SK-N-MC (cell line): ENCODE results near the gene OAS3.
"Not testable (repeated sequence)": the region's sequence is repeated elsewhere in the genome, so short reads cannot be mapped to it uniquely, and the experiment has no call there.

Source experiments
- DNase-seq: peaks from one replicate; pipeline ENCODE4 v3.0.0-alpha.2; 2011; ENCODE audit warnings: low read depth, low spot score
- H3K27ac ChIP-seq: fragments of 200-600 bp; sonication (generic); 2 replicates; pipeline ENCODE4 v1.5.1; 2016; ENCODE audit warnings: mixed run types
- H3K36me3 ChIP-seq: fragments of 200-600 bp; sonication (generic); 2 replicates; pipeline ENCODE4 v1.6.1; 2017; ENCODE audit warnings: antibody characterized with exemption, low read length, mixed read lengths; ENCODE audit not compliant: insufficient read depth
- H3K4me3 ChIP-seq: fragments of 200-600 bp; sonication (generic); 2 replicates; pipeline ENCODE4 v1.5.1; 2016
- H3K9ac ChIP-seq: fragments of 200-600 bp; sonication (generic); 2 replicates; pipeline ENCODE4 v1.8.0; 2017; ENCODE audit warnings: mixed run types, mixed read lengths; ENCODE audit not compliant: insufficient read length
- H3K9me3 ChIP-seq: fragments of 200-600 bp; sonication (generic); 2 replicates; pipeline ENCODE4 v1.6.1; 2017; ENCODE audit warnings: low read depth, mild to moderate bottlenecking, antibody characterized with exemption, low read length, moderate library complexity, mixed read lengths
- EZH2 ChIP-seq: fragments of 200-600 bp; sonication (generic); IDR thresholded peaks from one replicate; pipeline ENCODE4 v1.6.1; 2017; ENCODE audit warnings: antibody characterized with exemption
- FOXP2 ChIP-seq: optimal IDR thresholded peaks from 2 replicates; pipeline ENCODE3; 2011; ENCODE audit warnings: mild to moderate bottlenecking, moderate library complexity; ENCODE audit not compliant: insufficient read depth; ENCODE audit errors: extremely low read length, control extremely low read depth
- POLR2AphosphoS5 ChIP-seq: IDR thresholded peaks from 2 replicates; pipeline ENCODE4 v1.6.1; 2012; ENCODE audit warnings: mild to moderate bottlenecking, low read depth, low read length, borderline replicate concordance

Gene OAS3

GRCh38 chr12:112979041-112979680, 40.9 kb downstream of the OAS3 start:
- H3K9me3 ChIP-seq, result no peaks in the 10 kb centered on the region
- H3K4me3 ChIP-seq, result no peak overlapping the region
- DNase-seq, result no peak
- no peak overlapping the region for H3K27ac ChIP-seq
- TF ChIP-seq FOXP2 (no peak), EZH2 (no peak), POLR2AphosphoS5 (no peak)
- no peaks in the 10 kb centered on the region for H3K36me3 ChIP-seq
- H3K9ac ChIP-seq, result no peak overlapping the region

DNA sequence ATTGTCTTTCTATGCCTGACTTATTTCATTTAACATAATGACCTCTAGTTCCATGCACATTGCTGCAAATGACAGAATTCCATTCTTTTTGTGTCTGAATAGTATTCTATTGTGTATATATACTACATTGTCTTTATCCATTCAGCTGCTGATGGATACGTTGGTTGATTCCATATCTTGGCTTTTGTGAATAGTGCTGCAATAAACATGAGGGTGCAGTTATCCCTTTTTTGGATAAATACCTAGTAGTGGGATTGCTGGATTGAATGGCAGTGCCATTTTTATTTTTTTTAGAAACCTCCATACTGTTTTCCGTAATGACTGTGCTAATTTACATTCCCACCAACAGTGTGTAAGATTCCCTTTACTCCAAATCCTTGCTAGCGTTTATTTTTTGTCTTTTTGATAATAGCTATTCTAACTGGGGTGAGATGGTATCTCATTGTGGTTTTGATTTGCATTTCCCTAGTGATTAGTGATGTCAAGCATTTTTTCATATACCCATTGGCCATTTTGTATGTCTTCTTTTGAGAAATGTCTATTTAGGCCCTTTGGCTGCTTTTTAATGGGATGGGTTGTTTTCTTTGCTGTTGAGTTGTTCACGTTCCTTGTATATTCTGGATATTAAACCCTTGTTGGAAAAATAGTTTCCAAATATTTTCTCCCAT, 42.4 kb downstream of the OAS3 start:
- TF ChIP-seq FOXP2 (no peak), POLR2AphosphoS5 (no peak), EZH2 (no peak)
- no peak for DNase-seq
- H3K9ac ChIP-seq, result no peak overlapping the region

GRCh38 chr12:112985642-112986290, 47.5 kb downstream of the OAS3 start:
- DNase-seq, result no peak
- TF ChIP-seq POLR2AphosphoS5, result no peak
- H3K9ac ChIP-seq, result no peak overlapping the region
- H3K27ac ChIP-seq, result no peak overlapping the region
- H3K36me3 ChIP-seq, result no peaks in the 10 kb centered on the region
- H3K9me3 ChIP-seq, result no peaks in the 10 kb centered on the region
- no peak overlapping the region for H3K4me3 ChIP-seq

More for the DNA sequence above, 42.4 kb downstream of the OAS3 start:
- Histone ChIP-seq H3K36me3 (no peaks in the 10 kb centered on the region), H3K9me3 (no peaks in the 10 kb centered on the region), H3K27ac (no peak overlapping the region), H3K4me3 (no peak overlapping the region)

- no peak for TF ChIP-seq EZH2
- no peak for TF ChIP-seq POLR2AphosphoS5
- no peak for TF ChIP-seq FOXP2
- Histone ChIP-seq H3K4me3 (no peak overlapping the region), H3K27ac (no peak overlapping the region), H3K9me3 (no peaks in the 10 kb centered on the region), H3K9ac (no peak overlapping the region), H3K36me3 (no peaks in the 10 kb centered on the region)
- DNase-seq, result no peak
Observed at GRCh38 chr12:112986291-112986800, 48.1 kb downstream of the OAS3 start.

DNA sequence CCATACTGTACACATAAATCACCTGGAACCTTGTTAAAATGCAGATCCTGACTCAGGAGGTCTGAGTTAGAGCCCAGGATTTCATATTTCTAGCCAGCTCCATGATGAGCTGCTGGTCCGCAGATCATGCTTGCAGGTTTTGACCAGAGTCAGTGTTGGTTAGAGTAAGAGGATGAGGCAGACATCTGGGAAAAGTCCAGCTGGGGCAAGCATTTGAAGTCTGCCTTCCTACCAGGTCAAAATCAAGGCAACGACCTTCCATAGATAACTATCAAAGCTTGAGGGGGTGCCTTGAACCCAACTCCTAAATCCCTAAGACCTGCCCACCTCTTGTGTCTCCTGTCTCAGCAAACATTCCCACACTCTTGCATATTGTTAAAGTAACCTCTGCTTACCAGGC, 49.3 kb downstream of the OAS3 start:
- H3K36me3 ChIP-seq, result no peaks in the 10 kb centered on the region
- TF ChIP-seq FOXP2, result no peak
- H3K9ac ChIP-seq, result no peak overlapping the region
- no peak overlapping the region for H3K4me3 ChIP-seq
- no peak for DNase-seq
- no peak overlapping the region for H3K27ac ChIP-seq
- H3K9me3 ChIP-seq, result no peaks in the 10 kb centered on the region

- Histone ChIP-seq H3K9me3 (no peaks in the 10 kb centered on the region), H3K9ac (no peak overlapping the region), H3K4me3 (no peak overlapping the region), H3K27ac (no peak overlapping the region), H3K36me3 (no peaks in the 10 kb centered on the region)
- TF ChIP-seq EZH2 (no peak), FOXP2 (no peak), POLR2AphosphoS5 (no peak)
- no peak for DNase-seq
Observed at GRCh38 chr12:112988224-112988623, 50.0 kb downstream of the OAS3 start.

- not testable (repeated sequence) for H3K9ac ChIP-seq, H3K9me3 ChIP-seq, DNase-seq, H3K27ac ChIP-seq, H3K36me3 ChIP-seq, H3K4me3 ChIP-seq
Observed at GRCh38 chr12:112988823-112989385, 50.6 kb downstream of the OAS3 start.

GRCh38 chr12:112989806-112990205, 51.5 kb downstream of the OAS3 start:
- Histone ChIP-seq H3K4me3 (no peak overlapping the region), H3K27ac (no peak overlapping the region), H3K36me3 (no peaks in the 10 kb centered on the region), H3K9ac (no peak overlapping the region), H3K9me3 (no peaks in the 10 kb centered on the region)
- DNase-seq, result no peak
- TF ChIP-seq FOXP2, result no peak
- no peak for TF ChIP-seq POLR2AphosphoS5
- no peak for TF ChIP-seq EZH2
